Measurements from ENCODE around the gene CREBRF. TPM values are rescaled to one million over a fixed set of nuclear protein-coding genes. Genes with fewer than 3 reads are reported as not detected.

CREBRF gene
- total and polyA plus RNA-seq, 2 donors (not counting 3 experiments of a cell fraction or from before 2014, with no cell fraction given), result 2.7 to 8.8 TPM

DNA sequence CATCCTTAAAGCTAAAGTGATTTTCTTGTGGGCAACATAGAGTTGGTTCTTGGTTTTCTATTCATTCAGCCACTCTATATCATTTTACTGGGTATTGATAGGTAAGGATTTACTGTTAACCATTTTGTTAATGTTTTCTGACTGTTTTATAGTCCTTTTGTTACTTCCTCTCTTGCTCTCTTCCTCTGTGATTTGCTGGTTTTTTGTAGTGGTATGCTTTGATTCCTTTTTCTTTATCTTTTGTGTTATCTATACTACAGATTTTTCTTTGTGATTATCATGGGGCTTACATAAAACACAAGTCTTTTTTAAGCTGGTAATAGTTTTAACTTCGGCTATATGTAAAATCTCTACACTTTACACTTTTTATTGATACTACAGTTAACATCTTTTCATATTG, 43.3 kb downstream of the CREBRF start:
- Histone ChIP-seq H2AFZ (ENCODE audit: low read depth, low read length) (no peak overlapping the region), H3K9me3 (replicated peaks; ENCODE audit: control insufficient read depth, insufficient read depth, low read length) (no peaks in the 10 kb centered on the region), H3K9me1 (replicated peaks; ENCODE audit: control insufficient read depth, extremely low read depth, insufficient read depth, low read length) (no peaks in the 10 kb centered on the region), H4K20me1 (replicated peaks; ENCODE audit: control insufficient read depth, extremely low read depth, insufficient read depth, low read length) (no peaks in the 10 kb centered on the region), H3K79me2 (ENCODE audit: control insufficient read depth, insufficient read depth, low read length) (no peaks in the 10 kb centered on the region), H3K36me3 (ENCODE audit: control insufficient read depth in 2 of 2, extremely low read depth in 1 of 2, insufficient read depth in 2 of 2, low read length in 2 of 2) (no peaks in the 10 kb centered on the region), H3K4me1 (ENCODE audit: control insufficient read depth, extremely low read depth, insufficient read depth, low read length) (peaks cover 4% of the 10 kb centered on the region), H3K27ac (ENCODE audit: insufficient read depth, low read depth, low read length) (no peak overlapping the region), H3K4me2 (ENCODE audit: insufficient read depth, low read length) (no peak overlapping the region), H3K27me3 (ENCODE audit: control insufficient read depth in 2 of 2, insufficient read depth in 2 of 2, low read length in 2 of 2) (no peaks in the 10 kb centered on the region), H3K4me3 (replicated peaks in 1 of 3; ENCODE audit: insufficient read depth in 1 of 3, low read depth in 1 of 3, low read length in 3 of 3) (no peak overlapping the region), H3K9ac (replicated peaks; ENCODE audit: extremely low read depth, insufficient read depth, low read length) (no peak overlapping the region)
- BruUV-seq (replicated peaks), result no TSS peak
- dilution Hi-C loops (cut with MboI; ENCODE audit: extremely low pct_ligation_motif_present, low sequenced_read_pairs), result no loop called here
- TF ChIP-seq GATA2 (IDR thresholded peaks at IDR 0.05; ENCODE audit: insufficient read depth, insufficient read length, low read depth, low read length) (no peak), POLR2A (IDR thresholded peaks at IDR 0.05; ENCODE audit: low read depth, low read length) (no peak), POLR2AphosphoS5 (IDR thresholded peaks at IDR 0.05; ENCODE audit: insufficient read depth, low read depth, low read length) (no peak)
- TF ChIP-seq, protein P1, sequence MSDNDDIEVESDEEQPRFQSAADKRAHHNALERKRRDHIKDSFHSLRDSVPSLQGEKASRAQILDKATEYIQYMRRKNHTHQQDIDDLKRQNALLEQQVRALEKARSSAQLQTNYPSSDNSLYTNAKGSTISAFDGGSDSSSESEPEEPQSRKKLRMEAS (IDR thresholded peaks at IDR 0.05; ENCODE audit: insufficient read depth, insufficient read length), result no peak
- CTCF ChIA-PET, result interaction anchor here (1.1 kb wide), 1 partner anchor 42 kb away, joined by 3 read pairs; no protein-coding TSS in a partner anchor
- POLR2A ChIA-PET, result no interaction called here
- intact Hi-C loops (cut with micrococcal nuclease), result no loop called here
- DNase-seq (ENCODE audit: low read depth, low spot score) (no peak), FAIRE-seq (no peak)

DNA sequence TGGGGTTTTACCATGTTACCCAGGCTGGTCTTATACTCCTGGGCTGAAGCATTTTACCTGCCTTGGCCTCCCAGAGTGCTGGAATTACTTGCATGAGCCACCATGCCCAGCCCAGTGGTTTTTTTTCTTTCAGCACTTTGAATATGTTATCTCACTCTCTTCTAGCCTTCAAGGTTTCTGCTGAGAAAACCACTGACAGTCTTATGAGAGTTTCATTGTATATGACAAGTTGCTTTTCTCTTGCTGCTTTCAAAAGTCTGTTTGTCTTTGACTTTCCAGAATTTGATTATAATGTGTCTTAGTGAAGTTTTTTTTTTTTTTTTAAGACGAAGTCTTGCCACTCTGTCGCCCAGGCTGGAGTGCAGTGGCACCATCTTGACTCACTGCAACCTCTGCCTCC, 45.1 kb downstream of the CREBRF start:
- CTCF ChIA-PET, result no interaction called here
- Histone ChIP-seq H3K9ac (replicated peaks; ENCODE audit: extremely low read depth, insufficient read depth, low read length) (no peak overlapping the region), H3K9me1 (replicated peaks; ENCODE audit: control insufficient read depth, extremely low read depth, insufficient read depth, low read length) (no peaks in the 10 kb centered on the region), H3K27me3 (ENCODE audit: control insufficient read depth in 2 of 2, insufficient read depth in 2 of 2, low read length in 2 of 2) (no peaks in the 10 kb centered on the region), H3K36me3 (ENCODE audit: control insufficient read depth in 2 of 2, extremely low read depth in 1 of 2, insufficient read depth in 2 of 2, low read length in 2 of 2) (no peaks in the 10 kb centered on the region), H3K79me2 (ENCODE audit: control insufficient read depth, insufficient read depth, low read length) (no peaks in the 10 kb centered on the region), H3K4me2 (ENCODE audit: insufficient read depth, low read length) (no peak overlapping the region), H4K20me1 (replicated peaks; ENCODE audit: control insufficient read depth, extremely low read depth, insufficient read depth, low read length) (no peaks in the 10 kb centered on the region), H3K27ac (ENCODE audit: insufficient read depth, low read depth, low read length) (no peak overlapping the region), H3K4me3 (replicated peaks in 1 of 3; ENCODE audit: insufficient read depth in 1 of 3, low read depth in 1 of 3, low read length in 3 of 3) (no peak overlapping the region), H3K9me3 (replicated peaks; ENCODE audit: control insufficient read depth, insufficient read depth, low read length) (no peaks in the 10 kb centered on the region), H3K4me1 (ENCODE audit: control insufficient read depth, extremely low read depth, insufficient read depth, low read length) (no peaks in the 10 kb centered on the region), H2AFZ (ENCODE audit: low read depth, low read length) (no peak overlapping the region)
- FAIRE-seq (no peak), DNase-seq (ENCODE audit: low read depth, low spot score) (no peak)
- no peak for TF ChIP-seq POLR2A (IDR thresholded peaks at IDR 0.05; ENCODE audit: low read depth, low read length)
- POLR2A ChIA-PET, result no interaction called here
- BruUV-seq (replicated peaks), result no TSS peak
- intact Hi-C loops (cut with micrococcal nuclease) (no loop called here), dilution Hi-C loops (cut with MboI; ENCODE audit: extremely low pct_ligation_motif_present, low sequenced_read_pairs) (no loop called here)
